GM10266 (cell line): Measurements from ENCODE around the gene KIF1B.

Source experiments
- DNase-seq: peaks from one replicate; pipeline ENCODE4 v3.0.0; 2012; ENCODE audit errors: extremely low spot score
- TF ChIP-seq, protein P1 (sequence below): IDR thresholded peaks from 2 replicates; pipeline ENCODE4 v1.5.1; 2012; ENCODE audit warnings: mild to moderate bottlenecking, low read depth; ENCODE audit not compliant: control insufficient read depth, insufficient read depth; ENCODE audit errors: missing control alignments

The KIF1B gene

DNA sequence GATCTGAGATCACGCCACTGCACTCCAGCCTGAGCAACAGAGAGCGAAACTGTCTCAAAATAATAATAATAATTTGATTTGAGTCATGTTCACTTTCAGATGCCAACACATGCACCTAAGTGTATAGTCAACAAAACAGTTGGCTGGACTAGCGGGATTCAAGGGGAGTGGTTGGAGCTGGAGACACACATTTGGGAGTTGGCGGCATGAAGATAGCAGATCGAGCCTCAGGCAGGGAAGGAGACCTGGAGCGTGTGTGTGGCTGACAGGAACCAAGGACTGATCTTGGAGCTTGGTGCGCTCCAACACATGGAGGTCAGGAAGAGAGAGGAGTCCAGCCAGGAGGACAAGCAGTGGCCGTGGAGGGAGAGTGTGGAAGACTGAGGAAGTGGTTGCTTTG is 173.8 kb downstream of the KIF1B start:
- DNase-seq, result no peak
- TF ChIP-seq, protein P1, sequence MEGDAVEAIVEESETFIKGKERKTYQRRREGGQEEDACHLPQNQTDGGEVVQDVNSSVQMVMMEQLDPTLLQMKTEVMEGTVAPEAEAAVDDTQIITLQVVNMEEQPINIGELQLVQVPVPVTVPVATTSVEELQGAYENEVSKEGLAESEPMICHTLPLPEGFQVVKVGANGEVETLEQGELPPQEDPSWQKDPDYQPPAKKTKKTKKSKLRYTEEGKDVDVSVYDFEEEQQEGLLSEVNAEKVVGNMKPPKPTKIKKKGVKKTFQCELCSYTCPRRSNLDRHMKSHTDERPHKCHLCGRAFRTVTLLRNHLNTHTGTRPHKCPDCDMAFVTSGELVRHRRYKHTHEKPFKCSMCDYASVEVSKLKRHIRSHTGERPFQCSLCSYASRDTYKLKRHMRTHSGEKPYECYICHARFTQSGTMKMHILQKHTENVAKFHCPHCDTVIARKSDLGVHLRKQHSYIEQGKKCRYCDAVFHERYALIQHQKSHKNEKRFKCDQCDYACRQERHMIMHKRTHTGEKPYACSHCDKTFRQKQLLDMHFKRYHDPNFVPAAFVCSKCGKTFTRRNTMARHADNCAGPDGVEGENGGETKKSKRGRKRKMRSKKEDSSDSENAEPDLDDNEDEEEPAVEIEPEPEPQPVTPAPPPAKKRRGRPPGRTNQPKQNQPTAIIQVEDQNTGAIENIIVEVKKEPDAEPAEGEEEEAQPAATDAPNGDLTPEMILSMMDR, result no peak

DNA sequence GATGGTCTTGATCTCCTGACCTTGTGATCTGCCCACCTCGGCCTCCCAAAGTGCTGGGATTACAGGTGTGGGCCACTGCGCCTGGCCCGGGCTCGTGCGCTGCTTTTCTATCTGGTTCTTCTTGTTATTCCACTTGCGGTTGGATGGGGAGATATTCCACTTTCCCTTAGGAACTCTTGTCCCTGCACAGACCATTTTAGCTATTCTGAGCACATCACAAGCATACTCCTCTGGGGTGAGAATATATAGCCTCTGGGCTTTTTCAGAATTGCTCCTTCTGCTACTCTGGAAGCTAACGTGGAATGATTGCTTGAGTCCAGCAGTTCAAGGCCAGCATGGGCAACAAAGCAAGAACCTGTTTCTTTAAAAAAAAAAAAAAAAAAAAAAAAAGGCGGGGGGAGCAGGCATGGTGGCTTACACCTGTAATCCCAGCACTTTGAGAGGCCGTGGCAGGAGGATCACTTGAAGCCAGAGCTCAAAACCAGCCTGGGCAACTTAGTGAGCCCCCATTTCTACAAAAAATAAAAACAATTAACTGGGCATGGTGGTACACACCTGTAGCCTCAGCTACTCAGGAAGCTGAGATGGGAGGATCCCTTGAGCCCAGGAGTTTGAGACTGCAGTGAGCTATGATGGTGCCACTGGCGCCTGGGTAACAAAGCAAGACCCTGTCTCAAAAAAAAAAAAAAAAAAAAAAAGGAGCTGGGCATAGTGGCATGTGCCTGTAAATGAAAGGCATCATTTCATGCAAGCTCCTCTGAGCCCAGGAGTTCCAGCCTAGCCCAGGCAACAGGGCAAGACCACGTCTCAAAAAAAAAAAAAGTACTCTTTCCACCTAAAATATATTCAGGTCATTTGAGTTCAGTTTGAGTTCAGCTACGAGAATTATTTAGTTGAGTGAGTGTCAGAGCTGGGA is 176.6 kb downstream of the KIF1B start:
- TF ChIP-seq, protein P1, result no peak
- DNase-seq, result no peak

DNA sequence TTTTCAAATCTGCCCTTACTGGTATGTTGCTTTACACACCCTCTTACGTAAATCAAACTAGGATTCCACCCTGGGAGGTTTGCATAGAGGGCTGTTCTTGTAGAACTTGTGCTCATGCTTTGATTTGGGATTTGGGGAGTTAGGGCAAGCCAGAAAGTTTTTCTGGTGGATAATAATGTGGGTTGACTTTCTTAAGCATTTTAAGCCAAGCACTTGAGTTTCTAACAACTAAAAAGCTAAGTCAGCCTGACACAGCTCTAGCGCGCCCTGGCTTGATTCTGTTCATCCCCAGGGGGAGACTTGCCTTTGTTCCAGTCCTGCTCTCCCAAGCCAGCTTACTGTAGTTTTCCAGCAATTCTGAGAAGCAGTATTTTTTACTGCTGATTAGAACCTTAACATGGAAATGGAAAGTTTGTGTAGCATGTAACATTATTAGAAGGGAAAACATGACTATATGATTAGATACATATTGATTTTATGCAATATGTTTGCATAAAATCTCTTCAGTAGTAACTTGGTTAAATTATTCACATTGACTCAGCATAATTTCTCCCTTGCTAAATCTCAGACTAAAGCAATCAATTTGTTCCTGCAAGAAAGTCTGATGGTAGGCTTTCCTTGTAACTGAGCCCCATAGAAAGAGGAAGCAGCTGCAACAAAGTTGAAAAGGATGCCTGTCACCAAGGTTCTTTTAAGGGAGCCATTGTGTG is 177.5 kb downstream of the KIF1B start:
- no peak for DNase-seq
- TF ChIP-seq, protein P1, result no peak

DNA sequence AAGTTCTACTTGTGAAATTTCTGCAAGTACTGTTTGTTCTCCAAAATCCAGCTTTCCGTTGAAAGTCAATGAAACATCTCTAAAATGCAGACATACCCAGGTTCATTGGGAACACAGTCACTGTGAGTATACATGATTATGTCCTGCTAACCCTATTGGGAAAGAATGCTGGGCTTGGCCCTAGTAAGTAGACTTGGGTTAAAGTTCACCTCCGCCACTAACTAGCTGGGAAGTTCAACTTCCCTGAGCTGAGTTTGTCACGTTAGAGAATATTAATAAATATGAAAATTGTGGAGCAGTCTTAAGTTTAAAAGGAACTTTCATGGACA is 178.0 kb downstream of the KIF1B start:
- DNase-seq, result no peak
- TF ChIP-seq, protein P1, result no peak

DNA sequence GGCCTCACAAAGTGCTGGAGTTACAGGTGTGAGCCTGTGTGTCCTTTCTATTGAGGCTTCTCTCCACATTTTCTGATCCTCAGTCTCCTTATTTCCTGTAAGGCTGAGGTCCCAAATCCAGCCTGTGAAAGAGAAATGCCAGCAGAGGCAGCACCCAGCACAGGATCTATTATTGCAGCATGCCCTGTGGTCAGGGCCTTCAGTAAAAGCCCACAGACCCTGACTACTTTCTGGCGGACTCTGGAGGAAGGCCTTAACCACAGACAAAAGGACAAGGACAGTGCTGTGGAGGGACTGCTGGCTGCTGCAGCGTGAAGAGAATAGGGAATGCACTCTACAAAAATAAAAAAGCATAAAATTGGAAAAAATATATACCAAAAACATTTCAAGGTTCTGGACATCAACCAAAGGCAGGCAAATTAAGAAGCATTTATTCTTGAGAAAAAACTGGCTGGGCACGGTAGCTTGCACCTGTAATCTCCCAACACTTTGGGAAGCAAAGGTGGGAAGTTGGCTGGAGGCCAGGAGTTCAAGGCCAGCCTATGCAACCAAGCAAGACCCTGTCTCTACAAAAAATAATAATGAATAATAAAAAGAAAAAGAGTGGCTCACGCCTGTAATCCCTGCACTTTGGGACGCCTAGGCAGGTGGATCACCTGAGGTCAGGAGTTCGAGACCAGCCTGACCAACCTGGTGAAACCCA is 179.1 kb downstream of the KIF1B start:
- DNase-seq, result no peak
- TF ChIP-seq, protein P1, result no peak

DNA sequence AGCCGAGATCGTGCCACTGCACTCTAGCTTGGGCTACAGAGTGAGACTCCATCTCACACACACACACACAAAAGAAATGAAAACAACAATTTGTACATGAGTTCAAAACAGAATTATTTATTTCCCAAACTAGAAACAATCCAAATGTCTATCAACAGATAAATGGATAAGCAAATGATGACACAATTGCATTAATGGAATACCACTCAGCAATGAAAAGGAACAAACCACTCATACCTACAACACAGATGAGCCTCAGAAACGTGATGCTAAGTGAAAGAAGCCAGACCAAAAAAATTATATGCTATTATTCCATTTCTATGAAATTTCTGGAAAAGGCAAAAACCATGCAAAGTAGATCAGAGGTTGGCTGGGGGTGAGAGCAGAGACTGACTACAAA is 186.5 kb downstream of the KIF1B start:
- TF ChIP-seq, protein P1, result no peak
- DNase-seq, result no peak

DNA sequence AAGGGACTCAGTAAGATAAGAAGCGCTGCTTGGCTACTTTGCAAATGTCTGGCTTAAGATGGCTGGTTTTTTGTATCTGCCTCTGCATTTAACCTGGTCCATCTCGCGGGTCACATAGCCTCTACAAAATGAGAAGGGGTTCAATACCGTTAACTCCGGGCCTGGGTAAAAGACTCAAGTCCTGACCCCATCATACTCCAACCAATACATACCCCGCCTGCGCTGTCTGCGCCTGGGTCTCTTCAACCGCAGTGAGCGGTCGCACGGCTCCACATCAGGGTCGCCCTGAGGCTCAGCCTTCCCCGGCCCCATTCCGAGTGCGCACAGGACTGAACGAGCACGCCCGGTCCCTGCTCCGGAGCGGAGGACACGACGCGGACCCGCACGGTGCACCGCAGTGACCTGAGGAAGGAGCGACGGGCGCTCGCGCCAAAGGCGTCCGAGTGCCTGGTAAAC is 187.9 kb downstream of the KIF1B start:
- DNase-seq, result no peak
- TF ChIP-seq, protein P1, result no peak
